Subcutaneous adipose tissue (tissue), 4 donors: ENCODE measurements around the gene LIG3. TPM values are rescaled to one million over a fixed set of nuclear protein-coding genes. Genes with fewer than 3 reads are reported as not detected.

Experiments used
- CTCF ChIP-seq: fragments of 450-650 bp; IDR thresholded peaks from one replicate; pipeline ENCODE4 v1.5.1; 2016; ENCODE audit warnings: low read depth, mild to moderate bottlenecking, control low read depth, antibody characterized with exemption, moderate library complexity
- total RNA-seq, 4 donors: library from RNA; depleted of rRNA; stranded (reverse); fragments of >200 nt; gene quantifications; one replicate each; pipeline ENCODE4 v1.1.0, GENCODE V29; 2016

LIG3 gene
- total RNA-seq, 4 donors from 2014 or later, result 5.3 to 12.6 (median 9.6) TPM

- no peak for TF ChIP-seq CTCF
These were observed 68.5 kb downstream of the LIG3 start for GRCh38 chr17:35048685-35049379.

GRCh38 chr17:35050170-35050569 lies 69.9 kb downstream of the LIG3 start:
- no peak for TF ChIP-seq CTCF

- TF ChIP-seq CTCF, result no peak
These were observed 70.9 kb downstream of the LIG3 start for GRCh38 chr17:35051183-35051578.

- no peak for TF ChIP-seq CTCF
These were observed 71.4 kb downstream of the LIG3 start for GRCh38 chr17:35051579-35052240.

GRCh38 chr17:35052241-35052610 lies 71.9 kb downstream of the LIG3 start:
- no peak for TF ChIP-seq CTCF

- TF ChIP-seq CTCF, result no peak
These were observed 72.5 kb downstream of the LIG3 start for GRCh38 chr17:35052780-35053179.

GRCh38 chr17:35053204-35053603 lies 72.9 kb downstream of the LIG3 start:
- TF ChIP-seq CTCF, result no peak
